ENCODE results near the gene ATP6V0A1.
A peak's percentile ranks its signal among the peaks of the same experiment; 100 is the strongest.
"Not testable (repeated sequence)": the region's sequence is repeated elsewhere in the genome, so short reads cannot be mapped to it uniquely, and the experiment has no call there.

The ATP6V0A1 gene

GRCh38 chr17:42554250-42555121 lies 95.8 kb downstream of the ATP6V0A1 start:
- peak; percentile 14; the same call in 1 of the 2 replicates for TF ChIP-seq CTCF (IDR thresholded peaks at IDR 0.05; ENCODE audit: control insufficient read depth, extremely low read depth, insufficient read depth)
- no peak for DNase-seq (ENCODE audit: low read depth)
- H3K4me3 ChIP-seq (ENCODE audit: low read depth, low read length), result peak overlapping the region; percentile 87

GRCh38 chr17:42555122-42555622 lies 96.5 kb downstream of the ATP6V0A1 start:
- peak overlapping the region; percentile 87 for H3K4me3 ChIP-seq (ENCODE audit: low read depth, low read length)
- no peak for TF ChIP-seq CTCF (IDR thresholded peaks at IDR 0.05; ENCODE audit: control insufficient read depth, extremely low read depth, insufficient read depth)
- no peak for DNase-seq (ENCODE audit: low read depth)

- DNase-seq (ENCODE audit: low read depth); H3K4me3 ChIP-seq (ENCODE audit: low read depth, low read length): not testable (repeated sequence)
These were observed 97.4 kb downstream of the ATP6V0A1 start for GRCh38 chr17:42555961-42556617.

GRCh38 chr17:42559075-42559474 lies 100.4 kb downstream of the ATP6V0A1 start:
- no peak for DNase-seq (ENCODE audit: low read depth)
- no peak overlapping the region for H3K4me3 ChIP-seq (ENCODE audit: low read depth, low read length)
- no peak for TF ChIP-seq CTCF (IDR thresholded peaks at IDR 0.05; ENCODE audit: control insufficient read depth, extremely low read depth, insufficient read depth)

- no peak for DNase-seq (ENCODE audit: low read depth)
- no peak for TF ChIP-seq CTCF (IDR thresholded peaks at IDR 0.05; ENCODE audit: control insufficient read depth, extremely low read depth, insufficient read depth)
These were observed 101.6 kb downstream of the ATP6V0A1 start for GRCh38 chr17:42560246-42560645.

GRCh38 chr17:42561897-42562387 lies 103.3 kb downstream of the ATP6V0A1 start, which contains the start of gene COASY:
Gene COASY (plus strand): TSS chr17:42562148. CDS start chr17:42562623, 475 bp downstream.
- no peak for TF ChIP-seq CTCF (IDR thresholded peaks at IDR 0.05; ENCODE audit: control insufficient read depth, extremely low read depth, insufficient read depth)
- H3K4me3 ChIP-seq (ENCODE audit: low read depth, low read length), result peak within 1 kb of the TSS; percentile 83
- DNase-seq (ENCODE audit: low read depth), result peak; percentile 85

More at GRCh38 chr17:42560246-42560645, 101.6 kb downstream of the ATP6V0A1 start:
- H3K4me3 ChIP-seq (ENCODE audit: low read depth, low read length), result no peak overlapping the region

Measured in LNCaP clone FGC (cell line).